ENCODE measurements around the gene TRIM47.

Gene TRIM47

DNA sequence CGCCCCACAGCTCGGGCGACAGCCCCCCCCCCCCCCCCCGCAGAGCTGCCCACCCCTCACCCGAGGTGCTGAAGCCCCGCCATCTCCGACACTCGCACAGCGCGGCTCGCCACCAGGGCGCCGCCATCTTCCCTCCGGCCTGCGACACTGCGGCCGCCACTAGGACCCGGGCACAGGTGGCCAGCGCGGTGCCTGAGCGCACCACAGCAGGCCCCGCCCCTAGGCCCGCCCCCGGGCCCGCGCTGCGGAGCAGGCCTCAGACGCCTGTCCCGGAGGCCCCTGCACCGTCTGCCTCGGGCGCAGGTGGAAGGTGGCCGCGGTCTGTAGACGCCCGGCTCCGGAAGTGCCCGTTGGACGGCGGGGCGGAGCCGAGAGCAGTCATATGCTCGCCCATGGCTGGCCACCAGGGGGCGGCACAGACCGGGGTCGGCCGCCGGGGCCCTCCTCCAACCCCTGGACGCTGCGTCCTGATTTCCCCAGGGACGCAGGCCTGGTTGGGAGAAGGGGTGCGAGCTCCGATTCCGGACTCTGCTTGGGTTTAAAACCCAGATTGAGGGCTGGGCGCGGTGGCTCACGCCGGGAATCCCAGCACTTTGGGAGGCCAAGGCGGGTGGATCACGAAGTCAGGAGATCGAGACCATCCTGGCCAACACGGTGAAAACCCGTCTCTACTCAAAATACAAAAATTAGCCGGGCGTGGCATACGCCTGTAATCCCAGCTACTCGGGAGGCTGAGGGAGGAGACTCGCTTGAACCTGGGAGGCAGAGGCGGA is 26.6 kb upstream of the TRIM47 start, which contains the start of gene MRPL38:
MRPL38 (minus strand) TSS at position 136 of the 773 bp plus-strand sequence; CDS start at position 127, 9 bp downstream.
- peaks cover 7% of the 10 kb centered on the region for H3K79me2 ChIP-seq (ENCODE audit: control insufficient read depth, insufficient read depth, low read length, unreplicated experiment)
- H3K27me3 ChIP-seq (ENCODE audit: insufficient read depth, low read length), result no peaks in the 10 kb centered on the region
- peak within 1 kb of the TSS; percentile 93 for H3K4me3 ChIP-seq (ENCODE audit: low read depth, low read length)
- peak within 1 kb of the TSS; percentile 30 for H2AFZ ChIP-seq (ENCODE audit: low read length, unreplicated experiment)
- peaks cover 8% of the 10 kb centered on the region; the same call in 1 of the 2 replicates for H3K36me3 ChIP-seq (ENCODE audit: insufficient read depth, low read length)
- peaks cover 16% of the 10 kb centered on the region for H3K4me1 ChIP-seq (ENCODE audit: control insufficient read depth, insufficient read depth, low read length, unreplicated experiment)
- peak within 1 kb of the TSS; percentile 36; the same call in 1 of the 2 replicates for H3K27ac ChIP-seq (ENCODE audit: low read depth, low read length)

DNA sequence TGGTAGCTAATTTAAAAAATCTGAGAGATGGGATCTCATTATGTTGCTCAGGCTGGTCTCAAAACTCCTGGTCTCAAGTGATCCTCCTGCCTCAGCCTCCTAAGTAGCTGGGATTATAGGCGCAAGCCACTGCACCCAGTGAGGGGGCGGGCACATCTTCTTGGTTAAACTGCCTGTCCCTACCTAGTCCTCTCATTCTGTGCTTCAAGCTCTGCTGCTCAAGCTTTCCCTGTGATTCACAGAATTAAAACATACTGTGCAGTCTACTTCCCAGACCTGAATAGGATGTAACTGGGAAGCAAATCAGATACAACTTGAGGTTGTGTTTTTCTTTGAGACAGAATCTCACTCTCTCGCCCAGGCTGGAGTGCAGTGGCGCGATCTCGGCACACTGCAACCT is 24.0 kb upstream of the TRIM47 start:
- no peak overlapping the region for H2AFZ ChIP-seq (ENCODE audit: low read length, unreplicated experiment)
- H3K36me3 ChIP-seq (ENCODE audit: insufficient read depth, low read length), result peaks cover 8% of the 10 kb centered on the region; the same call in 1 of the 2 replicates
- no peak overlapping the region for H3K4me3 ChIP-seq (ENCODE audit: low read depth, low read length)
- H3K27ac ChIP-seq (ENCODE audit: low read depth, low read length), result peak overlapping the region; percentile 20; the same call in 1 of the 2 replicates
- peaks cover 7% of the 10 kb centered on the region for H3K79me2 ChIP-seq (ENCODE audit: control insufficient read depth, insufficient read depth, low read length, unreplicated experiment)
- peaks cover 16% of the 10 kb centered on the region for H3K4me1 ChIP-seq (ENCODE audit: control insufficient read depth, insufficient read depth, low read length, unreplicated experiment)
- H3K27me3 ChIP-seq (ENCODE audit: insufficient read depth, low read length), result no peaks in the 10 kb centered on the region

DNA sequence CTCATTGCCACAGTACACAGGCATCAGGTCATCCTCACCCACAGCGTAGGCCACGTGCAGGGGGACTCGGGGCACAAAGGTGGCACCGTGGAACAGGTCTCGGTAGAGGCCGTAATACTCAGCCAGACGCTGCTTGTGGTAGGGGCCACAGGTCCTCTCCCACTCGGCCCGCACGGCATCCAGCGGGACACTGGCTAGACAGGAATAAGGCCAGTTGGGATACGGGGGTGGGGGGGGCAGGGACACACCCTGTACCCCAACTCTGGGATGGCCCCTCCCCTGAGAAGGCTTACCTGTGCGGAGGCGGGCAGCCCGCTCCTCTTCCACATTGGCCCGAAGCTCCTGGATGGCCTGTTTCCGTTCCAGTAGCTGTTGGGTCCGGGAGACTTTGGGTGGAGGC is 23.3 kb upstream of the TRIM47 start:
- Histone ChIP-seq H3K4me1 (ENCODE audit: control insufficient read depth, insufficient read depth, low read length, unreplicated experiment) (peaks cover 21% of the 10 kb centered on the region), H3K36me3 (ENCODE audit: insufficient read depth, low read length) (peaks cover 8% of the 10 kb centered on the region; the same call in 1 of the 2 replicates)

DNA sequence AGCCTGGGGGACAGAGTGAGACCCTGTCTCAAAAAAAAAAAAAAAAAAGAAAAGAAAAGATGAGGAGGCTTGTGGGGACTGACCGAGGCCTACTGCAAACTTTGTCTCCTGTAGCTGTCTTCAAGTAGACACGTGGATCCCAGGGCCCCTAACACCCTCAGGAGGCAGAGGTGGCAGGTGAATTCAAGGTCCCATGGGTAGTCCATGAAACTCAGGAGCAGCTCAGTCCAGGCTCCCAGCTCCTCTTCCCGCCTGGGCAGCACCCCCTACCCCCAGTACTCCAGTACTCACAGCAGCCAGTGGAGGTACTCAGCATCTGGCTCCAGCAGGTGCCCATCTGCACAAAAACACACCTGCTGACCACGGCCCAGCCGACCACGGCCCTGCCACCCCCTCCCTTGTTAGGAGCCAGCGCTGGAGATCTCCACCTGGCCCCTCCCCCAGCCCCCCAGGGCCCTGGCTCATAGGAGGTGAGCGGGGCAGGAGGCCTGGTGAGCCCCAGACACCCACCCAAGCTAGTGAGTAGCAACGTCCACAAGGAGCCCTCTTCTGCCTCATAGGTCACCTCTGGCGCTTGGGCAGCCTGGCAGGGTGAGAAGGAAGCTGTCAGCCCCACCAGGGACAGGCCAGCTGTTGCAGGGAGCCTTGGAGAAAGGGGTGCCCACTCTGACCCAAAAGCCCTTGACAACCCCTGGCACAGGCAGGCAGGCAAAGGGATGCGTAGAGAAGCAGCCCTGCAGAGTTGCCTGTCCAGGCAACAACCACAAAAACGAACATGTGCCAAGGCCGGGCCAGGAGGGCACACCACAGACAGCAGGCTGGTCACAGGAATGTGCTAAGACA is 22.5 kb upstream of the TRIM47 start:
- H3K79me2 ChIP-seq (ENCODE audit: control insufficient read depth, insufficient read depth, low read length, unreplicated experiment), result peaks cover 7% of the 10 kb centered on the region
- H3K4me1 ChIP-seq (ENCODE audit: control insufficient read depth, insufficient read depth, low read length, unreplicated experiment), result peaks cover 21% of the 10 kb centered on the region
- no peaks in the 10 kb centered on the region for H3K27me3 ChIP-seq (ENCODE audit: insufficient read depth, low read length)
- H3K4me3 ChIP-seq (ENCODE audit: low read depth, low read length), result no peak overlapping the region
- peaks cover 8% of the 10 kb centered on the region; the same call in 1 of the 2 replicates for H3K36me3 ChIP-seq (ENCODE audit: insufficient read depth, low read length)
- no peak overlapping the region for H3K27ac ChIP-seq (ENCODE audit: low read depth, low read length)
- no peak overlapping the region for H2AFZ ChIP-seq (ENCODE audit: low read length, unreplicated experiment)

More for the DNA sequence above, 23.3 kb upstream of the TRIM47 start:
- H3K4me3 ChIP-seq (ENCODE audit: low read depth, low read length), result no peak overlapping the region
- no peaks in the 10 kb centered on the region for H3K27me3 ChIP-seq (ENCODE audit: insufficient read depth, low read length)
- H3K27ac ChIP-seq (ENCODE audit: low read depth, low read length), result no peak overlapping the region
- peaks cover 7% of the 10 kb centered on the region for H3K79me2 ChIP-seq (ENCODE audit: control insufficient read depth, insufficient read depth, low read length, unreplicated experiment)
- no peak overlapping the region for H2AFZ ChIP-seq (ENCODE audit: low read length, unreplicated experiment)

DNA sequence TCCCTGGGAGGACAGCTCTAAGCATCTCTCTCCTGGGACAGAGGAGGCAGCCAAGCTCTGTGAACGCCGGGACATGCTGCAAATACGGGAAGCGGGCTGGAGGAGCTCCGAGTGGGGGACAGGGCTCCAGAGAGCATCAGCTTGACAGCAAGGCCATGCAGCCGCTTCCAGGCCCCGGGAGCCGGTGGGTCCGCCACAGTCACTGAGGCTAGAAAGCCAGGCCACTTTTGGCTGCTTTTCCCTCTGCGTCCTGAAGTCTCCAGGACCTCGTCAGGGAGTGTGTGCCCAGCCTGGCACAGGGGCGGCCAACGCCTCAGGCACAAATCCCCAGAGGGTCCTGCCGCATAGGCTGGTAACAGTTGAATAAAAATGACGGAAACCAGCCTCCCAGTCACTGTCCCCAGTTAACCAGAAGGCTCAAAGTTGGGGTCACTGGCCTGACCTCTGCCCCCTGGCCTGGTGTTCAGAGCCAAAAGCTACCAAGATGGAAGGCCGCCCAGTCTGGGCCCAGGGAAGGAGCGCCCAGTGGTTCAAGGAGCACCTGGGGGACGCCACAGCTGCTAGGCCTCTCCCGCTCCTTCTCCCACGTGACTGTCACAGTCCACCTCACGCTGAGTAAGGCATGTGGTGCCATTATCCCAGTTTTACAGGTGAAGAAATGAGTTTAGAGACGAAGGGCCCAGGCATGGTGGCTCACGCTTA is 21.5 kb upstream of the TRIM47 start:
- H3K27ac ChIP-seq (ENCODE audit: low read depth, low read length), result no peak overlapping the region
- H2AFZ ChIP-seq (ENCODE audit: low read length, unreplicated experiment), result no peak overlapping the region
- peaks cover 21% of the 10 kb centered on the region for H3K4me1 ChIP-seq (ENCODE audit: control insufficient read depth, insufficient read depth, low read length, unreplicated experiment)
- H3K79me2 ChIP-seq (ENCODE audit: control insufficient read depth, insufficient read depth, low read length, unreplicated experiment), result peaks cover 17% of the 10 kb centered on the region
- peaks cover 8% of the 10 kb centered on the region; the same call in 1 of the 2 replicates for H3K36me3 ChIP-seq (ENCODE audit: insufficient read depth, low read length)
- no peaks in the 10 kb centered on the region for H3K27me3 ChIP-seq (ENCODE audit: insufficient read depth, low read length)
- no peak overlapping the region for H3K4me3 ChIP-seq (ENCODE audit: low read depth, low read length)

DNA sequence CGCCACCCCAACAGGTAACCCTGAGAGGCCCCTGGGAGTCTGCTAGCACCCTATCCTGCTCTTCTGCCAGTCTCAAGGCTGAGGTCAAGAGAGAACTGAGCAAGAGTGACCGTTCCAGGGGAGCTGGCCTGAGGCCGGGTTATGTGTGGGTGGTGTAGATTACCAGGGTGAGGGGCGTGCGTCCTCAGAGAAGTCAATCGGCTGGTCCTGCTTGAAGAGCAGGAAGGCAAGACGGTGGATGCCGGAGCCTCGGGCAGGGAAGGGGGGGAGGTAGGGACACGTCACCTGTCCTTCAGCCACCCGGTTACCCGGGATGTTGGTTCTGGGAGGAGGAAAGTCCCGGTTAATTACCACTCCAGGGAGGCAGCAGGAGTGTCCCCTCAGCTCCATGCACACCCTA is 21.0 kb upstream of the TRIM47 start:
- Histone ChIP-seq H3K4me3 (ENCODE audit: low read depth, low read length) (no peak overlapping the region), H2AFZ (ENCODE audit: low read length, unreplicated experiment) (no peak overlapping the region), H3K4me1 (ENCODE audit: control insufficient read depth, insufficient read depth, low read length, unreplicated experiment) (peaks cover 21% of the 10 kb centered on the region), H3K27ac (ENCODE audit: low read depth, low read length) (no peak overlapping the region), H3K27me3 (ENCODE audit: insufficient read depth, low read length) (no peaks in the 10 kb centered on the region), H3K36me3 (ENCODE audit: insufficient read depth, low read length) (peaks cover 8% of the 10 kb centered on the region; the same call in 1 of the 2 replicates), H3K79me2 (ENCODE audit: control insufficient read depth, insufficient read depth, low read length, unreplicated experiment) (peaks cover 21% of the 10 kb centered on the region)

DNA sequence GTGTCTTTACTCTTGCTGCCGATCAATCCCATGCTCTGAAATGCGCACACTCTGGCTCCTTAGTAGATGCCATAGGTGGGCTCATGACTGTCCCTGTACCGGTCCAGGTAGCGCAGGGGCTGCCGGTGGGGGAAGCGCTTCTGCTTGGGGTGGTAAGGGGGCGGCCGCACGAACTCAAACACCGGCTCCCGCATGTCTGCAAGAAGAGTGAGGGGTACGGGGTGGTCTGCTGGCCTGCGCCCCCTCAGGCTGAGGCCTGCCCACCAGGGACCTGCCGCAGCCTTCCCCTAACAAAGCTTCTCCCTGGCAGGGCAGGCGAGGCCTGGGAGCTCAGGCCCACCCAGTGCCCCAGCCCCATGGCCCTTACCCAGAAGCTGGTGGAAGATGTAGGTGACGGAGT is 20.4 kb upstream of the TRIM47 start:
- no peak overlapping the region for H2AFZ ChIP-seq (ENCODE audit: low read length, unreplicated experiment)
- no peak overlapping the region for H3K27ac ChIP-seq (ENCODE audit: low read depth, low read length)
- no peak overlapping the region for H3K4me3 ChIP-seq (ENCODE audit: low read depth, low read length)
- peaks cover 18% of the 10 kb centered on the region for H3K79me2 ChIP-seq (ENCODE audit: control insufficient read depth, insufficient read depth, low read length, unreplicated experiment)
- no peaks in the 10 kb centered on the region for H3K27me3 ChIP-seq (ENCODE audit: insufficient read depth, low read length)
- peaks cover 8% of the 10 kb centered on the region; the same call in 1 of the 2 replicates for H3K36me3 ChIP-seq (ENCODE audit: insufficient read depth, low read length)
- peaks cover 20% of the 10 kb centered on the region for H3K4me1 ChIP-seq (ENCODE audit: control insufficient read depth, insufficient read depth, low read length, unreplicated experiment)

DNA sequence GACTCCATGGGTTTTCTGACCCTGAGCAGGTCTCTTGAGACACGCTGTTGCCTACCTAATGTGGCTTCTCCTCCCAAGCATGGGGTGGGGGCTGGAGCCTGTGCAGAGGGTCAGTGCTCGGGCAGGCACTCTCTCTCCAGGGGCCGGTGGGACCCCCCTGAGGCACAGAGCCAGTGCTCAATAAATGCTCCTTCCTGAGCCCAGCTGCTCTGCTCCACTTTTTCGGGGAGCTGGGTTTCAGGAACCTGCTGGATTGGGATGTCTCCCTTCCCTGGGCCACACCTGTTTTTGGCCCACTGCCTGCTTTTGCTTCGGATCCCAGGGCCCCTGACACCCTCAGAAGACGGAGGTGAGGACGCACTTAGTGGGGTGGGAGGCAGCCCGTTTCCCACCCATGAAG is 19.7 kb upstream of the TRIM47 start:
- H3K27ac ChIP-seq (ENCODE audit: low read depth, low read length), result no peak overlapping the region
- H3K4me3 ChIP-seq (ENCODE audit: low read depth, low read length), result no peak overlapping the region
- peaks cover 8% of the 10 kb centered on the region; the same call in 1 of the 2 replicates for H3K36me3 ChIP-seq (ENCODE audit: insufficient read depth, low read length)
- H3K79me2 ChIP-seq (ENCODE audit: control insufficient read depth, insufficient read depth, low read length, unreplicated experiment), result peaks cover 17% of the 10 kb centered on the region
- H3K4me1 ChIP-seq (ENCODE audit: control insufficient read depth, insufficient read depth, low read length, unreplicated experiment), result peaks cover 13% of the 10 kb centered on the region
- no peaks in the 10 kb centered on the region for H3K27me3 ChIP-seq (ENCODE audit: insufficient read depth, low read length)
- H2AFZ ChIP-seq (ENCODE audit: low read length, unreplicated experiment), result no peak overlapping the region

DNA sequence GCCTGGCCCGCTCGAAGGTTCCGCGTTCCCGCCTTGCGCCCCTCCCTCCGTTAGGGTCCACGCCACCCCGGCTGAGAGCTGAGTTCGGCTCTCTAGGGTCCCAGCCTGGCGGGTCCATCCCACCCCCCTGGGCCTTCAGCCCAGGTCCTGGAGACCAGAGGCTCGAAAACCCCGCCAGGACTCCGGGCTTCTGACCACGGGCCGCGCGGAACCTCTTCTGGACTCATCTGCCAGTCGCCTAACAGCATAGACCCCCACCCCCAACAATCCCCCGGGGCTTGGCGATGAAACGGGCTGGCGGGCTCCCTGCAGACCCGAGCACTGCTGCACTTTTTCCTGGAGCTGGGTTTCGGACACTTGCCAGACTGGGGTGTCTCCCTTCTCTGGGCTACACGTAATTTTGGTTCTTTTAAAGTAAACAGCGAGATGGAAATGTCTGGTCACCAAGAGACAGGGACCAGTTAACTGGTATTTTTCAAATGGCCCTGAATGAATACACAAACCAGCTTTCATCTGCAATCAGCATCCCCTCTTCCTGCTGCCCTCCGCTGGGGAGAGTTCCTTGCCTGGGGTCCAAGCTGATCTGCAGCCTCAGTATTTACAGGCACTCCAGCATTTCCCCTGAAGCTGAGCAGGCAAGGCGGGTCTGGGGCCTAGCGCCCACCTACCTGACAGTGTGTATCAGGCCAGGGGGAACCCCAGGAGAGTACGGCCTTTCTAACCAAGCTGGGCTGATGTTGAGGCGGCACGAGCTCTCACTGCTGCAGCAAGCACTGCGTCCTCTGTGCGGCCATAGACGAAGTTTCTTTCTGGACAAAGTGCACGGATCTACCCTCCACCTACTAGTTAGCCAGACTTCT is 19.0 kb upstream of the TRIM47 start:
- peak overlapping the region; percentile 89 for H3K4me3 ChIP-seq (ENCODE audit: low read depth, low read length)
- H3K4me1 ChIP-seq (ENCODE audit: control insufficient read depth, insufficient read depth, low read length, unreplicated experiment), result peaks cover 6% of the 10 kb centered on the region
- H2AFZ ChIP-seq (ENCODE audit: low read length, unreplicated experiment), result no peak overlapping the region
- no peak overlapping the region for H3K27ac ChIP-seq (ENCODE audit: low read depth, low read length)
- H3K27me3 ChIP-seq (ENCODE audit: insufficient read depth, low read length), result no peaks in the 10 kb centered on the region
- peaks cover 8% of the 10 kb centered on the region; the same call in 1 of the 2 replicates for H3K36me3 ChIP-seq (ENCODE audit: insufficient read depth, low read length)
- peaks cover 17% of the 10 kb centered on the region for H3K79me2 ChIP-seq (ENCODE audit: control insufficient read depth, insufficient read depth, low read length, unreplicated experiment)

Data from ACC112 (cell line).